HepG2 (cell line): ENCODE measurements around the gene ABCA4. TPM values are rescaled to one million over a fixed set of nuclear protein-coding genes. Genes with fewer than 3 reads are reported as not detected.

Source experiments
- ARHGAP35 ChIP-seq: sonication (generic); formaldehyde crosslinking; IDR thresholded peaks from 2 replicates; pipeline ENCODE4 v1.9.0; 2022; ENCODE audit warnings: mild to moderate bottlenecking, inconsistent platforms, moderate library complexity, missing genetic modification reagents, borderline replicate concordance
- ELF3 ChIP-seq: IDR thresholded peaks from 2 replicates; pipeline ENCODE4 v1.6.1; 2016; ENCODE audit warnings: missing genetic modification reagents, missing compliant biosample characterization
- ETV5 ChIP-seq: IDR thresholded peaks from 2 replicates; pipeline ENCODE4 v1.6.1; 2018; ENCODE audit warnings: missing biosample characterization, missing genetic modification reagents, inconsistent platforms, borderline replicate concordance
- KDM6A ChIP-seq: IDR thresholded peaks from 2 replicates; pipeline ENCODE4 v1.6.1; 2016; ENCODE audit warnings: low read depth
- KLF11 ChIP-seq: IDR thresholded peaks from 2 replicates; pipeline ENCODE4 v1.6.1; 2016; ENCODE audit warnings: missing compliant biosample characterization
- MAFF ChIP-seq: IDR thresholded peaks from 2 replicates; pipeline ENCODE4 v1.6.1; 2011; ENCODE audit warnings: low read depth, low read length, improper control_type of control experiment
- MATR3 ChIP-seq: sonication (generic); formaldehyde crosslinking; IDR thresholded peaks from 2 replicates; pipeline ENCODE4 v1.4.0; 2020; ENCODE audit warnings: missing genetic modification reagents
- NFE2L2 ChIP-seq: fragments of 150-350 bp; IDR thresholded peaks from 2 replicates; pipeline ENCODE4 v1.6.1; 2014; ENCODE audit warnings: low read length
- SOX5 ChIP-seq: IDR thresholded peaks from 2 replicates; pipeline ENCODE4 v1.6.1; 2016; ENCODE audit warnings: borderline replicate concordance
- TBP ChIP-seq: sonication (generic); formaldehyde crosslinking; IDR thresholded peaks from 2 replicates; pipeline ENCODE4 v1.5.0; 2020; ENCODE audit warnings: missing genetic modification reagents
- ZNF12 ChIP-seq: sonication (generic); formaldehyde crosslinking; IDR thresholded peaks from 2 replicates; pipeline ENCODE4 v1.5.0; 2020; ENCODE audit warnings: missing genetic modification reagents
- ZNF207 ChIP-seq: fragments of 450-650 bp; IDR thresholded peaks from 2 replicates; pipeline ENCODE4 v1.6.1; 2016; ENCODE audit warnings: antibody characterized with exemption, borderline replicate concordance
- ZNF230 ChIP-seq: sonication (generic); formaldehyde crosslinking; IDR thresholded peaks from 2 replicates; pipeline ENCODE4 v1.4.0; 2020; ENCODE audit warnings: mild to moderate bottlenecking, missing genetic modification reagents
- ZNF431 ChIP-seq: sonication (generic); formaldehyde crosslinking; IDR thresholded peaks from 2 replicates; pipeline ENCODE4 v1.9.0; 2022; ENCODE audit warnings: missing genetic modification reagents, low read depth, mild to moderate bottlenecking, borderline replicate concordance
- ZNF562 ChIP-seq: sonication (generic); formaldehyde crosslinking; IDR thresholded peaks from 2 replicates; pipeline ENCODE4 v1.8.0; 2022; ENCODE audit warnings: missing genetic modification reagents, borderline replicate concordance
- ZNF589 ChIP-seq: sonication (generic); formaldehyde crosslinking; conservative IDR thresholded peaks from 2 replicates; pipeline ENCODE4 v1.8.0; 2022; ENCODE audit warnings: mild to moderate bottlenecking, moderate library complexity, missing genetic modification reagents
- ZNF660 ChIP-seq: sonication (generic); formaldehyde crosslinking; IDR thresholded peaks from 2 replicates; pipeline ENCODE4 v1.5.1; 2020; ENCODE audit warnings: mild to moderate bottlenecking, low read depth, missing genetic modification reagents, borderline replicate concordance
- ZNF776 ChIP-seq: sonication (generic); formaldehyde crosslinking; IDR thresholded peaks from 2 replicates; pipeline ENCODE4 v1.4.0; 2020; ENCODE audit warnings: mild to moderate bottlenecking, missing genetic modification reagents
- ZNF878 ChIP-seq: sonication (generic); formaldehyde crosslinking; IDR thresholded peaks from 2 replicates; pipeline ENCODE4 v1.8.1; 2023; ENCODE audit warnings: mild to moderate bottlenecking, missing genetic modification reagents, moderate library complexity
- polyA plus RNA-seq, 8 experiments: library from polyadenylated mRNA; depleted of rRNA in 3 of 8; stranded (reverse) in 7 of 8; unstranded in 1 of 8; fragments of >200 nt; fragmentation: Illumina TruSeq in 4 of 8; extraction: Trizol in 4 of 8; gene quantifications; 2 replicates each; pipeline versions ENCODE4 v1.2.1 to v1.2.3, GENCODE V29; 2011 to 2016; ENCODE audit warnings: low read depth in 4 of 8, missing spikeins in 1 of 8, mixed read lengths in 1 of 8; ENCODE audit not compliant: insufficient read depth in 1 of 8
- total RNA-seq, 5 experiments: library from RNA; depleted of rRNA; stranded (reverse); fragments of >200 nt; fragmentation: Illumina TruSeq; extraction: Trizol; gene quantifications; 2 replicates each; pipeline ENCODE4 v1.2.3, GENCODE V29; 2016; ENCODE audit warnings: low read depth in 1 of 5
- TF ChIP-seq, protein P1 (sequence below): sonication (generic); formaldehyde crosslinking; IDR thresholded peaks from 2 replicates; pipeline ENCODE4 v1.5.1; 2020; ENCODE audit warnings: mild to moderate bottlenecking, moderate library complexity, missing genetic modification reagents
- TF ChIP-seq, protein P2 (sequence below): IDR thresholded peaks from 2 replicates; pipeline ENCODE4 v1.6.1; 2012; ENCODE audit warnings: low read depth, low read length, improper control_type of control experiment
- TF ChIP-seq, protein P3 (sequence below): fragments of 450-650 bp; IDR thresholded peaks from 2 replicates; pipeline ENCODE4 v1.6.1; 2016
- TF ChIP-seq, protein P4 (sequence below): sonication (generic); formaldehyde crosslinking; IDR thresholded peaks from 2 replicates; pipeline ENCODE4 v1.8.0; 2022; ENCODE audit warnings: mild to moderate bottlenecking, missing genetic modification reagents, moderate library complexity

ABCA4 gene
- total and polyA plus RNA-seq, 2 of the 13 experiments (the other 11 are each of a cell fraction or from before 2014, with no cell fraction given): 0.24 to 0.67 TPM

DNA sequence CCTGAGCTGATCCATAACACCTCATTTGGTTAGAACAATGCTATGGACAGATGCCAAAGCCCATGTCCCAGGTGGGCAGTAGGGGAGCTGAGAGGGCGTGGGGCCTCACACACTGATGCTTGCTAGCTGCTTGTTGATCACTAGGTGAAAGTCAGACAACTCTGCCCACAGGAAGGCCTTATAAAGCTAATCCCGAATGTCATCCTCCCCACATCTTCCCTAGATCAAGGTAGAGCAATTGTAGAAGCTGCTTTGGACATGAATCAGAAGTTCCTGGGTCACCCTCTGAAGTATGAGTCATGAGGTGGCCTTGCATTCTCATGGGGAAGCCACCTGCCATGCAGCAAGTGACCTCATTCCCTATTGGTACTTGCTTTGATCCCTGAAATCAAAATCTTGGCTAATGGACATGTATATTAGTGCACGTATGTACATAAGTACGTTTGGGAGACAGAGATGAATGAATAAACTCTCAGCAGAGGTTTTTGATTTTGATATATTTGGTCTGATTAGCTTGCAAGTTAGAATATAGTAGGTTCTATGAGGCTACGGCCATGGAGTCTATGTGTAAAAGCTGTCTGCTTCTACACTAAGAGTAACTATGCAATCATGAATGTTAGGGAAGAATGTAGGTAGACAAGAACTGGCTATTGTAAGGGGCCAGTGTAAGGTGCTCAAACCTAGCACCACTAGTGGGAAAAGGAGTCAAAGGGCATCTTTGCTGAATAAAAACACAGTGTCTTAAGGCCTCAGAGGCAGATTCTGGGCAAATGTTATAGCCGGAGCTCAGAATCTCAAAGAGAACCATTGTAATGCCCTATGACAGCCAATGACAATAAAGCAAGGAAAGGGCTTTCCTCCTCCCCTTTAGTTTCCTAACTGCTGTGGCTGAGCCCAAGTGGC, 52.6 kb downstream of the ABCA4 start (continued):
- TF ChIP-seq ZNF230 (CRISPR knock-in tag): no peak
- TF ChIP-seq SOX5 (CRISPR knock-in tag): peak; percentile 79
- TF ChIP-seq MATR3 (CRISPR knock-in tag): no peak
- TF ChIP-seq ZNF207: no peak
- peak; percentile 40; the same call in 1 of the 2 replicates for TF ChIP-seq ZNF12 (CRISPR knock-in tag)
- no peak for TF ChIP-seq ZNF589
- TF ChIP-seq, protein P1, sequence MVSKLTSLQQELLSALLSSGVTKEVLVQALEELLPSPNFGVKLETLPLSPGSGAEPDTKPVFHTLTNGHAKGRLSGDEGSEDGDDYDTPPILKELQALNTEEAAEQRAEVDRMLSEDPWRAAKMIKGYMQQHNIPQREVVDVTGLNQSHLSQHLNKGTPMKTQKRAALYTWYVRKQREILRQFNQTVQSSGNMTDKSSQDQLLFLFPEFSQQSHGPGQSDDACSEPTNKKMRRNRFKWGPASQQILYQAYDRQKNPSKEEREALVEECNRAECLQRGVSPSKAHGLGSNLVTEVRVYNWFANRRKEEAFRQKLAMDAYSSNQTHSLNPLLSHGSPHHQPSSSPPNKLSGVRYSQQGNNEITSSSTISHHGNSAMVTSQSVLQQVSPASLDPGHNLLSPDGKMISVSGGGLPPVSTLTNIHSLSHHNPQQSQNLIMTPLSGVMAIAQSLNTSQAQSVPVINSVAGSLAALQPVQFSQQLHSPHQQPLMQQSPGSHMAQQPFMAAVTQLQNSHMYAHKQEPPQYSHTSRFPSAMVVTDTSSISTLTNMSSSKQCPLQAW (CRISPR knock-in tag): peak; percentile 62; the same call in 1 of the 2 replicates
- TF ChIP-seq NFE2L2: no peak
- TF ChIP-seq, protein P2, sequence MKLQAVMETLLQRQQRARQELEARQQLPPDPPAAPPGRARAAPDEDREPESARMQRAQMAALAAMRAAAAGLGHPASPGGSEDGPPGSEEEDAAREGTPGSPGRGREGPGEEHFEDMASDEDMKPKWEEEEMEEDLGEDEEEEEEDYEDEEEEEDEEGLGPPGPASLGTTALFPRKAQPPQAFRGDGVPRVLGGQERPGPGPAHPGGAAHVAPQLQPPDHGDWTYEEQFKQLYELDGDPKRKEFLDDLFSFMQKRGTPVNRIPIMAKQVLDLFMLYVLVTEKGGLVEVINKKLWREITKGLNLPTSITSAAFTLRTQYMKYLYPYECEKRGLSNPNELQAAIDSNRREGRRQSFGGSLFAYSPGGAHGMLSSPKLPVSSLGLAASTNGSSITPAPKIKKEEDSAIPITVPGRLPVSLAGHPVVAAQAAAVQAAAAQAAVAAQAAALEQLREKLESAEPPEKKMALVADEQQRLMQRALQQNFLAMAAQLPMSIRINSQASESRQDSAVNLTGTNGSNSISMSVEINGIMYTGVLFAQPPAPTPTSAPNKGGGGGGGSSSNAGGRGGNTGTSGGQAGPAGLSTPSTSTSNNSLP: peak; percentile 86
- TF ChIP-seq, protein P3, sequence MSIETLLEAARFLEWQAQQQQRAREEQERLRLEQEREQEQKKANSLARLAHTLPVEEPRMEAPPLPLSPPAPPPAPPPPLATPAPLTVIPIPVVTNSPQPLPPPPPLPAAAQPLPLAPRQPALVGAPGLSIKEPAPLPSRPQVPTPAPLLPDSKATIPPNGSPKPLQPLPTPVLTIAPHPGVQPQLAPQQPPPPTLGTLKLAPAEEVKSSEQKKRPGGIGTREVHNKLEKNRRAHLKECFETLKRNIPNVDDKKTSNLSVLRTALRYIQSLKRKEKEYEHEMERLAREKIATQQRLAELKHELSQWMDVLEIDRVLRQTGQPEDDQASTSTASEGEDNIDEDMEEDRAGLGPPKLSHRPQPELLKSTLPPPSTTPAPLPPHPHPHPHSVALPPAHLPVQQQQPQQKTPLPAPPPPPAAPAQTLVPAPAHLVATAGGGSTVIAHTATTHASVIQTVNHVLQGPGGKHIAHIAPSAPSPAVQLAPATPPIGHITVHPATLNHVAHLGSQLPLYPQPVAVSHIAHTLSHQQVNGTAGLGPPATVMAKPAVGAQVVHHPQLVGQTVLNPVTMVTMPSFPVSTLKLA: no peak
- TF ChIP-seq KLF11 (CRISPR knock-in tag): no peak
- TF ChIP-seq ZNF878: 0 out of 2 replicates have a peak, but pooled peaks have one; percentile 7
- TF ChIP-seq TBP: no peak
- TF ChIP-seq ZNF431 (CRISPR knock-in tag): no peak
- TF ChIP-seq ZNF776 (CRISPR knock-in tag): no peak
- peak; percentile 67; the same call in 1 of the 2 replicates for TF ChIP-seq ETV5 (CRISPR knock-in tag)
- 0 out of 2 replicates have a peak, but pooled peaks have one; percentile 5 for TF ChIP-seq MAFF
- peak; percentile 76 for TF ChIP-seq ELF3
- no peak for TF ChIP-seq ZNF660 (CRISPR knock-in tag)
- TF ChIP-seq ARHGAP35: no peak
- TF ChIP-seq, protein P4, sequence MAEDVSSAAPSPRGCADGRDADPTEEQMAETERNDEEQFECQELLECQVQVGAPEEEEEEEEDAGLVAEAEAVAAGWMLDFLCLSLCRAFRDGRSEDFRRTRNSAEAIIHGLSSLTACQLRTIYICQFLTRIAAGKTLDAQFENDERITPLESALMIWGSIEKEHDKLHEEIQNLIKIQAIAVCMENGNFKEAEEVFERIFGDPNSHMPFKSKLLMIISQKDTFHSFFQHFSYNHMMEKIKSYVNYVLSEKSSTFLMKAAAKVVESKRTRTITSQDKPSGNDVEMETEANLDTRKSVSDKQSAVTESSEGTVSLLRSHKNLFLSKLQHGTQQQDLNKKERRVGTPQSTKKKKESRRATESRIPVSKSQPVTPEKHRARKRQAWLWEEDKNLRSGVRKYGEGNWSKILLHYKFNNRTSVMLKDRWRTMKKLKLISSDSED (CRISPR knock-in tag): no peak
- TF ChIP-seq KDM6A (CRISPR knock-in tag): 0 out of 2 replicates have a peak, but pooled peaks have one; percentile 18
- TF ChIP-seq ZNF562 (CRISPR knock-in tag): no peak
